Activated naive CD4-positive, alpha-beta T cell treated with anti-CD3 and anti-CD28 coated beads, Interleukin-2, amount 50 U/mL, for 24 hours (primary cell): ENCODE measurements around the gene SERINC1.
A peak's percentile ranks its signal among the peaks of the same experiment; 100 is the strongest.

Experiments used
- H3K27ac Mint-ChIP-seq: one replicate; pipeline ENCODE4 v1.8.0; 2021; ENCODE audit warnings: mild to moderate bottlenecking, mixed read lengths
- H3K27me3 Mint-ChIP-seq: one replicate; pipeline ENCODE4 v1.8.0; 2021; ENCODE audit warnings: mixed read lengths
- H3K36me3 Mint-ChIP-seq: one replicate; pipeline ENCODE4 v1.8.0; 2021; ENCODE audit warnings: mixed read lengths
- H3K4me1 Mint-ChIP-seq: one replicate; pipeline ENCODE4 v1.8.0; 2021; ENCODE audit warnings: mixed read lengths
- H3K4me3 Mint-ChIP-seq: one replicate; pipeline ENCODE4 v1.8.0; 2021; ENCODE audit warnings: mild to moderate bottlenecking, mixed read lengths
- H3K9me3 Mint-ChIP-seq: one replicate; pipeline ENCODE4 v1.8.0; 2021; ENCODE audit warnings: mixed read lengths

SERINC1 gene

DNA sequence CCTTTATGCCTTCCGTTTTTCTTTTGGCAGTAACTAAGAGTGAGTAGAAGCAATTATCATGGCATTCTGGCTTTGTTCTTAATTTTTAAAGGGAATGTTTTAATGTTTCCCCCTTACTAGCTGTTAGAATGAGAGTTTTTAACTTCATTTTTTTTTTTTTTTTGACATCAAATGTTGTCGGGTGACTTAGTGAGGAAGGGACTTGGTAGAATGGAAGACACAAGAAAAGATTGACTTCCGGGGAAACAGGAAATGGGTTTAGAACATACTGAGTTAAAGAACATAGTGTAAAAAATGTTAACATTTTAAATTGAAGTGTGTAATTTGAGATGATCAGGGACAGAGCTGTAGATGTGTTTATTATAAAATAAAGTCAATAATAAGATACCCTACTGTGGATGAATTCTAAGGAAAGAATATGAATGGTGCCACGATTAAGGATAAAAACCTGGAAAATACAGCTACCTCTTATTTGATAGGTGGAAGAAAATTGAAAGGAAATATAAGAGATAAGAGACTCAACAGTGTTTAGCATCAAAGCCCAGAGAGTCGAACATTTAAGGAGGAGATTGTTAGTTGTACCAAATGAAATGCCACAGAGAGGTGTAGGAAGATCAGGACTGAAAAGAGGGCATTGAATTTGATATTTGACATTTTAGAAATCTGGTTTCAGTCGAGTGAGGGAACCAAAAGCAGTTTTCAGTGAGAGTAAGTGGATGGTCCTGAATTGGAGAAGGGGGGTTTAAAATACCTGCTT lies 62.7 kb downstream of the SERINC1 start:
- H3K27me3 Mint-ChIP-seq: no peaks in the 10 kb centered on the region
- H3K4me3 Mint-ChIP-seq: peak overlapping the region; percentile 85
- peaks cover 5% of the 10 kb centered on the region for H3K9me3 Mint-ChIP-seq
- peaks cover 22% of the 10 kb centered on the region for H3K36me3 Mint-ChIP-seq
- H3K27ac Mint-ChIP-seq: peak overlapping the region; percentile 96
- peaks cover 92% of the 10 kb centered on the region for H3K4me1 Mint-ChIP-seq

DNA sequence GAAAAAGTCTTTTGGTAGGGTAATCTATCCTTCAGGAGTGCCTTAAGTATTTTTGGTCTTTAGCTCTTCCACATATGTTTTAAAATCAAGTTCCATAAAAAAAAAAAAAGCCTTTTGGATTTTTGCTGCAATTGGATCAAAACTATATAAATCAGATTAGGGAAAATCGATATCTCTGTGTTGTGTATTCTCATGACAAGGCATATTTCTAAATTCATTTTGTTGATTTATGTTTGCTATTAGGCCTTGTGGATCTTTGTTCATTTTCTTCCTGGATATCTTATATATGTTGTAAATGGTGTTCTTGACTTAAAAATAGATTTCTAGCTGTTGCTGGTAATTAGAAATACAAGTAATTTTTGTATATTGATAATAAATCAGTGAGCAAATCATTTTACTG lies 63.4 kb downstream of the SERINC1 start:
- Mint-ChIP-seq H3K27ac (peak overlapping the region; percentile 96), H3K4me1 (peaks cover 90% of the 10 kb centered on the region), H3K27me3 (no peaks in the 10 kb centered on the region), H3K4me3 (peak overlapping the region; percentile 85), H3K9me3 (peaks cover 5% of the 10 kb centered on the region), H3K36me3 (peaks cover 19% of the 10 kb centered on the region)

DNA sequence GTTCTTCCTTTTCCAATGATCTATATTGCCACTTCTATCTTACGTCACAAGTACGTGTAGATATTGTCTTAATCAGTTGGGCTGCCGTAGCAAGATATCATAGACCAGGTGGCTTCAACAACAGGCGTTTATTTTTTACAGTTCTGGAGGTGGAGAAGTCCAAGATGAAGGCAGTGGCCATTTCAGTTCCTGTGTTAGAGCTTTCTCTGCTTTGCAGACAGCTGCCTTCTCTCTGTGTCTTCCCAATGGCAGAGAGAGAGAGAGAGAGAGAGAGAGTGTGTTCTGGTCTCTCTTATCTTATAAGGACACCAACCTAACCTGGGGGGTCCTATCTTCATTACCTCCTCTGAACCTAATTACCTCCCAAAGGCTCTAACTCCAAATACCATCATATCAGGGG lies 63.9 kb downstream of the SERINC1 start:
- peaks cover 18% of the 10 kb centered on the region for H3K36me3 Mint-ChIP-seq
- peak overlapping the region; percentile 0 for H3K4me3 Mint-ChIP-seq
- no peaks in the 10 kb centered on the region for H3K27me3 Mint-ChIP-seq
- H3K4me1 Mint-ChIP-seq: peaks cover 90% of the 10 kb centered on the region
- peak overlapping the region; percentile 96 for H3K27ac Mint-ChIP-seq
- peaks cover 5% of the 10 kb centered on the region for H3K9me3 Mint-ChIP-seq

DNA sequence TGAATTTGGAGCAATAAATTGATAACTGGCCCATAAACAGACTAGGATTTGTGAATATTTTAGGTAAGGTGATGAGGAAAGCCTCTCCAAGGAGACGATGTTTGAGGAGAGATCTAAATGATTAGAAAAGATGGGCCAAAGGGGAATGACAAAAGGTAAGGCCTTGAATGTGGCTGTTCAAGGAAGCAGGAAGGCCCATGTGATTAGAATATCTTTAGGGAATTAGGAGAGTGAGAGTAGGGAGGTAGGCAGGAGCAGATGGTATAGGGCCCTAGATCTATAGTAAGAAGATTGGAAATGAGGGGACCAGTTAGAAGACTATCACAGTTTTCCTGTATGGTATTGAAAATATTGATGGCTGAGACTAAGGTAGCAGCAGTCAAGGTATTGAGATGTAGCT lies 65.4 kb downstream of the SERINC1 start:
- peaks cover 2% of the 10 kb centered on the region for H3K9me3 Mint-ChIP-seq
- peak overlapping the region; percentile 44 for H3K27ac Mint-ChIP-seq
- H3K4me3 Mint-ChIP-seq: no peak overlapping the region
- H3K27me3 Mint-ChIP-seq: no peaks in the 10 kb centered on the region
- peaks cover 91% of the 10 kb centered on the region for H3K4me1 Mint-ChIP-seq
- peaks cover 10% of the 10 kb centered on the region for H3K36me3 Mint-ChIP-seq

DNA sequence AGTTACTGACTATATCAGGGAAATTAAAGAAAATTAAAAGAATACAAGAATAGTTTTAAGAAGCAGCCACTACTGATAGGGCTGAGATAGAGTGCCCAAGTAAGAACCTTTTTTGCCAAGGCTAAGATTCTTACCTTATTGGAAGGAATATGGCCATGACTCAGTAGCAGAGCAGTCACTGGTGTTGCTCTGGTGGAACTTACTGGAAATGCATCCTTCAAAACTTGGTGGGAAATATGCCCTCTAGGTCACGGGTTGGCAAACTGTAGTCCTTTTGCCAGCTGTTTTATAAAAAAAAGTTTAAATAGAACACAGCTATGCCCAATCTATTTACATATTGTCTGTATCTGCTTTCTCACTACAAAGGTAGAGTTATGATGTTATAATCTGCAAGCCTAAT lies 66.2 kb downstream of the SERINC1 start:
- Mint-ChIP-seq H3K9me3 (no peaks in the 10 kb centered on the region), H3K4me1 (peaks cover 91% of the 10 kb centered on the region), H3K27me3 (no peaks in the 10 kb centered on the region), H3K27ac (peak overlapping the region; percentile 44), H3K36me3 (peaks cover 8% of the 10 kb centered on the region), H3K4me3 (no peak overlapping the region)

DNA sequence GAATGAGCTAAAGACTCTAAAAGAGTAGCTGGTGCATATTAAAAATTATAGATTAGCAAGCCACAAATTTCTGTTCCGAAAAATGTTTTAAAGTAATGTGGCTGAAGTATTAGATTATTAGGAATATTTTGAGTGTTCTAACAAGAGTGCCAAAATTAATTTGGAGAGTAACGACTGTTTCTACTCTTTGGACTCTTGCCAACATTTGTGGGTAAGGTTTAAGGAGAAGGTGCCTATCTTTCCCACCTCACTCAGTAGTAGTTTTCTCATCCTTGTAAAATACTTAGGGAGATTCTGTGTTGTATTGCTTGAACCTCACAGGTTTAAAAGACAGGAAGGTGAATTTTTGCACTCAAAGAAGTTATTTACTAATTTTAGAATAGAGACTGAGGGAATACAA lies 67.2 kb downstream of the SERINC1 start:
- H3K27ac Mint-ChIP-seq: no peak overlapping the region
- H3K36me3 Mint-ChIP-seq: peaks cover 8% of the 10 kb centered on the region
- no peaks in the 10 kb centered on the region for H3K27me3 Mint-ChIP-seq
- no peak overlapping the region for H3K4me3 Mint-ChIP-seq
- no peaks in the 10 kb centered on the region for H3K9me3 Mint-ChIP-seq
- peaks cover 82% of the 10 kb centered on the region for H3K4me1 Mint-ChIP-seq

DNA sequence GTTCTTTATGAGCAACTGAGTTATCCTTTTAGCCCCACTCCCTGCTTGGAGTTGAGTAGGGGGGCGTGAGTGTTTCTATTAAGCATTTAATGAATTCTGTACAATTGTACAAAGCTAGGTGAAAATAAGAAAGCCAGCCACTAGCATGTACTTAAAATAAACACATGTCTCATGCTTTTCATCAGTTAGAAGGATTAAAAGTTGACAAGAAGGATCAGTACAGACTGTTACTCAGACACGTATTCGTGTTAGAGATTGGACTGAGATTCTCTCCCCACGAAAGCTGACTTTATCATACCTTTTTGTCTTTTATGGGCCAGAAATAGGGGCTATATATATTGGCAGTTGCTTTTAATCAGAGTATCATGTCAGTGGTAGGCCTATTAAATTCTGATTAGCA lies 70.5 kb downstream of the SERINC1 start:
- Mint-ChIP-seq H3K27me3 (no peaks in the 10 kb centered on the region), H3K36me3 (peaks cover 5% of the 10 kb centered on the region), H3K9me3 (no peaks in the 10 kb centered on the region), H3K27ac (peak overlapping the region; percentile 57), H3K4me1 (peaks cover 64% of the 10 kb centered on the region), H3K4me3 (peak overlapping the region; percentile 99)

DNA sequence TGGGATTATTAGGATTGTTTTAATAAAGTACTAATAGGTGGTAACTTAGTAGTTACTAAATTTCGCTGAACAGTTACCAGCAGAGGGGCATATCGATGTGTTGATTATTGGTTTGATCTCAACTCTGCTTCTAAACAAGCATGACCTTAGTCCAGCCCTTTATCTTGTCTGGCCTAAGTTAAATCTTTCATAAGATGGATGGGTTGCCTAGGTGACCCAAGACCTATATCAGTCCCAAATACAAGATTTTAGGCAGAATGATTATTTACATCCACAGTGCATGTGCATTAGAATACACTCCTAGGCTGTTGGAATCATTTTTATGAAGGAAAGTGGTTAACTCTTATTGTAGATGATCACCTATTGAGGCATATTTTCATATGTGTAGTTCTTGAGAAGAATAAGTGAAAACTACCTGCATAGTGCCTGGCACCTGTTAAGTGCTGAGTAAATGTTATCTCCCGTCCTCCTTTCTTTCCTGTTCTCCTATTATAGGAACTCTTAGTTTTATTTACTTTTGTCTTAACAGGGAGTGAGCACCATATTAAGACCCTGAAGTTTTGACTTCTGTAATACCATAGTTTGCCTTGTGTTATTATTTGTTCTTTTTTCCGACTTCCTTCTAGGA lies 71.0 kb downstream of the SERINC1 start:
- H3K4me3 Mint-ChIP-seq: peak overlapping the region; percentile 99

DNA sequence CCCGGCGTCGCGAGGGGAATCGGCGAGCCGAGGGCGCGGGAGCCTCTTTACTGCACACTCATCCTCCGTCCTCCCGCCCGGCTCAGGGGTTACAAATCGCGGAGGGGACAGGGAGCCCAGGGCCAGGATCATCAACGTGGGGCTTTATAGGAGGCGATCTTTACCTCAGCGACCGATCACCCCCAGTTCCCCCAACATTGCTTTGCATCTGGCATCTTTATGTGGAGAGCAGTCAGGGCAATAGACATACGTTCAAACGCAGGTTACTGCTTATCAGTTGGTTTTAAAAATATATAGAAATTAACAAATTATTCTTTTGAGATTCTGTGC lies 71.5 kb downstream of the SERINC1 start:
- Mint-ChIP-seq H3K4me1 (peaks cover 55% of the 10 kb centered on the region), H3K27ac (peak overlapping the region; percentile 99), H3K4me3 (peak overlapping the region; percentile 99), H3K27me3 (no peaks in the 10 kb centered on the region), H3K9me3 (no peaks in the 10 kb centered on the region), H3K36me3 (peaks cover 5% of the 10 kb centered on the region)

More for the DNA sequence above, 71.0 kb downstream of the SERINC1 start:
- Mint-ChIP-seq H3K9me3 (no peaks in the 10 kb centered on the region), H3K27me3 (no peaks in the 10 kb centered on the region), H3K27ac (peak overlapping the region; percentile 57), H3K36me3 (peaks cover 5% of the 10 kb centered on the region), H3K4me1 (peaks cover 58% of the 10 kb centered on the region)

DNA sequence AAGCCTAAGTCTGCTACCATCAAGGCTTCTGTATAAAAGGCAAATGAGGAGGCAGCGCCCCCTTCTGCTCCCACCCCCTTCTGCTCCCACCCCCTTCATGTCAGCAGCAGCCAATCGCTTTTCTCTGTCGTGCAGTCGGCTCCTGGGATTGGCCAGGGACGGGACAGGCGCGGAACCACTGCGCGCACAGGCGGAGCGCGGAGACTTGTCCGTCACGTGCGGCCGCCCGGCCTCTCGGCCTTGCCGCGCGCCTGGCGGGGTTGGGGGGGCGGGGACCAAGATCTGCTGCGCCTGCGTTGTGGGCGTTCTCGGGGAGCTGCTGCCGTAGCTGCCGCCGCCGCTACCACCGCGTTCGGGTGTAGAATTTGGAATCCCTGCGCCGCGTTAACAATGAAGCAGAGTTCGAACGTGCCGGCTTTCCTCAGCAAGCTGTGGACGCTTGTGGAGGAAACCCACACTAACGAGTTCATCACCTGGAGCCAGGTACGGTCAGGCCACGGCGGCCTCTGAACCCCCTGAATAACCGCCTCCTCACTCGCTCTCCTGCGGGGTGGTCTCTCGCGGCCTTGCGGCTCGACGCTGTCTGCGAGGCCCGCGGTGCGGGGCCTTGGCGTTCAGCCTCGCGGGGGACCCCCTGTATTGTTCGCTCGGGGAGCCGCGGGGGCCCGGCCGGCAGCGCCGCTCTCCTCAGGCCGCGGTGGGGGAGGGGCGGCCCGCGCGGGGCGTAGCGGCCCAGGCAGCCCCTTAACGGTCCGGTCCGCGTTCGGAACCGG lies 72.1 kb downstream of the SERINC1 start, which contains the start of gene HSF2:
Gene HSF2, plus strand, starts transcription at position 305 of the 773 bp plus-strand sequence. Its CDS starts 86 bp downstream, at position 391.
- no peaks in the 10 kb centered on the region for H3K9me3 Mint-ChIP-seq

DNA sequence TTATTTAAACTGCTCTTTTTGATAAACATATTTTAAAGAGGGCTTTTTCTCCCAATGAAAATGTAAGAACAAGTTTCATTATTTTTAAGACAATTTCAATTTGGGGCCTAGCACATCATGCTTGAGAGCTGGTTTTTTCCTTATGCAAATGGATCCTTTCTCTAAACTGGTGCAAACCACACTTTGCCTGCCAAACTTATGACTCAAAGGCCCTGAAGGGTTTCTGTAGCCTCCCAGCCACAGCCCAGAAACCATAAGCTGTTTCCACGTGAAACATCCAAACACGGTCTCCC lies 72.6 kb downstream of the SERINC1 start:
- H3K36me3 Mint-ChIP-seq: peaks cover 2% of the 10 kb centered on the region
- H3K4me3 Mint-ChIP-seq: peak overlapping the region; percentile 99
- H3K4me1 Mint-ChIP-seq: peaks cover 45% of the 10 kb centered on the region
- H3K27me3 Mint-ChIP-seq: no peaks in the 10 kb centered on the region
- H3K9me3 Mint-ChIP-seq: no peaks in the 10 kb centered on the region
- peak overlapping the region; percentile 86 for H3K27ac Mint-ChIP-seq

More for the DNA sequence above, 72.1 kb downstream of the SERINC1 start, which contains the start of gene HSF2:
- peak within 1 kb of the TSS; percentile 99 for H3K27ac Mint-ChIP-seq
- H3K27me3 Mint-ChIP-seq: no peaks in the 10 kb centered on the region
- H3K4me3 Mint-ChIP-seq: peak within 1 kb of the TSS; percentile 99
- peaks cover 4% of the 10 kb centered on the region for H3K36me3 Mint-ChIP-seq
- H3K4me1 Mint-ChIP-seq: peaks cover 50% of the 10 kb centered on the region

DNA sequence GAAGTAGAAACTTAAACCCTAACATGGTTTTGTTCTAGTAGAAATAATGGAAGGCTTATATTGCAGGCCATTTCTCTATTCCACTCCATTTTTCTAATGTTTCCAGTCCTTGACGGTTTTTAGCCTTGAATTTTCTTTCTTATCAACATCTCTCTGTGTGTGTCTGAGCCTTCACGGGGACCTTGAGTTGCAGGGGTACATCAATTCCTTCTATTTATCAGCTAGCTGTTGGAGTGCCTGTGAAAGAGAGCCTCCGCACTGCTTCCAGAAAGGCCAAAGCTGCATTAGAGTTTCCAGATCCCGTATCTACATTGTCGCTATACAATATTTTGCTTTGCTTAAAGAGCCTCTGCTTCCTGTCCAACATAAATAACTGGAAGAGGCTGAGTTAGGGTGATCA lies 77.6 kb downstream of the SERINC1 start:
- Mint-ChIP-seq H3K27me3 (no peaks in the 10 kb centered on the region), H3K9me3 (no peaks in the 10 kb centered on the region), H3K4me3 (no peak overlapping the region), H3K36me3 (peaks cover 1% of the 10 kb centered on the region), H3K27ac (no peak overlapping the region), H3K4me1 (peaks cover 14% of the 10 kb centered on the region)

DNA sequence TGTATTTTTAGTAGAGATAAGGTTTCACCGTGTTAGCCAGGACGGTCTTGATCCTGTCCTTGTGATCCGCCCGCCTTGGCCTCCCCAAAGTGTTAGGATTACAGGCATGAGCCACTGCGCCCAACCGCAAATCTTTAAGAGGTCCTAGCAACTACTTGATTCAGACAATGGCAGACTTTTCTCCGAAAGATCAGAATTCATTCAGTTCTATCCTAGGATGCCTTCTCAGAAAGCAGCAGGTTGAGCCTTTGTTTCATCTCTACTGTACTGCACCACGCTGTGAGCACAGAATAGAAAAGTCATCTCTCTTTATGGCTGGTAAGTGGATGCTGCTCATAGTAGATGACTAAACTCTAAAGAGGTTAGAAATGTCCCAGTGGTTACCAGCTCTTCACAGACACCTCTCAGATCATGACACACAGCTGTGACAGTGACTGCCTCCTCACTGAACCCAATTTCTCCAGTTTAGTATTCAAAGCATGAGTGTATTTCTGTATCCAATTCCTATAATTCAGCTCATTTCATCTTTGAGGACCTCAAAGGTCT lies 78.2 kb downstream of the SERINC1 start:
- H3K4me3 Mint-ChIP-seq: no peak overlapping the region
- peaks cover 1% of the 10 kb centered on the region for H3K36me3 Mint-ChIP-seq
- no peaks in the 10 kb centered on the region for H3K9me3 Mint-ChIP-seq
- no peaks in the 10 kb centered on the region for H3K27me3 Mint-ChIP-seq
- H3K27ac Mint-ChIP-seq: no peak overlapping the region
- peaks cover 8% of the 10 kb centered on the region for H3K4me1 Mint-ChIP-seq
